Diencephalon (tissue), 1 donor: ENCODE data around the gene TMEM114. TPM values are rescaled to one million over a fixed set of nuclear protein-coding genes. Genes with fewer than 3 reads are reported as not detected.

Experiments
- total RNA-seq: library from RNA; depleted of rRNA; stranded (reverse); fragments of >200 nt; gene quantifications from one replicate; pipeline ENCODE4 v1.2.3, GENCODE V29; 2014

Gene TMEM114
- total RNA-seq = not detected

GRCh38 chr16:8589900-8590688, at the start of gene TMEM114:
TSS of gene TMEM114 (minus strand) at chr16:8590511. CDS start at chr16:8589838, 673 bp downstream.

GRCh38 chr16:8621572-8622314, 31.4 kb upstream of the TMEM114 start, which contains the start of gene METTL22:
TSS of gene METTL22 (plus strand) at chr16:8621698. CDS start at chr16:8625666, 3,968 bp downstream.

Other genes with a start within 250 kb of the TMEM114 start
- 17.5 TPM for gene METTL22, start 31.2 kb upstream of the TMEM114 start, total RNA-seq
- 211 TPM for gene ABAT, start 84.1 kb upstream of the TMEM114 start, total RNA-seq
- 8.5 TPM for gene TMEM186, start 207.1 kb upstream of the TMEM114 start, total RNA-seq
- gene PMM2, start 207.3 kb upstream of the TMEM114 start, total RNA-seq = 8.1 TPM